ENCODE data around the gene THBS2.

The THBS2 gene

GRCh38 chr6:169231790-169232506 is 21.7 kb downstream of the THBS2 start:
- no peak for DNase-seq (ENCODE audit: low read depth in 2 of 2)

- DNase-seq (ENCODE audit: low read depth in 2 of 2): no peak
Measured at GRCh38 chr6:169230946-169231789, 22.5 kb downstream of the THBS2 start.

GRCh38 chr6:169230322-169230665 is 23.4 kb downstream of the THBS2 start:
- no peak for DNase-seq (ENCODE audit: low read depth in 2 of 2)

- no peak for DNase-seq (ENCODE audit: low read depth in 2 of 2)
Measured at GRCh38 chr6:169229615-169230321, 23.9 kb downstream of the THBS2 start.

GRCh38 chr6:169227116-169227515 is 26.5 kb downstream of the THBS2 start:
- DNase-seq (ENCODE audit: low read depth in 2 of 2): no peak

- no peak for DNase-seq (ENCODE audit: low read depth in 2 of 2)
Measured at GRCh38 chr6:169225887-169226286, 27.8 kb downstream of the THBS2 start.

- no peak for DNase-seq (ENCODE audit: low read depth in 2 of 2)
Measured at GRCh38 chr6:169225131-169225576, 28.5 kb downstream of the THBS2 start.

GRCh38 chr6:169224716-169225115 is 28.9 kb downstream of the THBS2 start:
- DNase-seq (ENCODE audit: low read depth in 2 of 2): no peak

GRCh38 chr6:169224185-169224695 is 29.4 kb downstream of the THBS2 start:
- DNase-seq (ENCODE audit: low read depth in 2 of 2): no peak

- no peak for DNase-seq (ENCODE audit: low read depth in 2 of 2)
Measured at GRCh38 chr6:169223006-169223405, 30.6 kb downstream of the THBS2 start.

GRCh38 chr6:169222126-169222525 is 31.5 kb downstream of the THBS2 start:
- no peak for DNase-seq (ENCODE audit: low read depth in 2 of 2)

- no peak for DNase-seq (ENCODE audit: low read depth in 2 of 2)
Measured at GRCh38 chr6:169221264-169221663, 32.4 kb downstream of the THBS2 start.

- no peak for DNase-seq (ENCODE audit: low read depth in 2 of 2)
Measured at GRCh38 chr6:169220068-169220964, 33.3 kb downstream of the THBS2 start.

GRCh38 chr6:169217972-169218371 is 35.7 kb downstream of the THBS2 start:
- DNase-seq (ENCODE audit: low read depth in 2 of 2): no peak

GRCh38 chr6:169216830-169217229 is 36.8 kb downstream of the THBS2 start:
- no peak for DNase-seq (ENCODE audit: low read depth in 2 of 2)

- DNase-seq (ENCODE audit: low read depth in 2 of 2): no peak
Measured at GRCh38 chr6:169215201-169215681, 38.4 kb downstream of the THBS2 start.

GRCh38 chr6:169214789-169215188 is 38.9 kb downstream of the THBS2 start:
- peak; percentile 91 to 93 for DNase-seq (ENCODE audit: low read depth in 2 of 2)

GRCh38 chr6:169213814-169214520 is 39.7 kb downstream of the THBS2 start:
- DNase-seq (ENCODE audit: low read depth in 2 of 2): no peak

GRCh38 chr6:169212897-169213813 is 40.5 kb downstream of the THBS2 start:
- peak; percentile 67 to 72 for DNase-seq (ENCODE audit: low read depth in 2 of 2)
